Measurements from ENCODE around the gene PRPF38B.
"Not testable (repeated sequence)": the region's sequence is repeated elsewhere in the genome, so short reads cannot be mapped to it uniquely, and the experiment has no call there.

Gene PRPF38B

GRCh38 chr1:108691942-108692723 is at the start of gene PRPF38B:
PRPF38B (plus strand) TSS chr1:108692310; CDS start chr1:108692592, 282 bp downstream.
- H3K4me3 ChIP-seq, result peak within 1 kb of the TSS; percentile 60 to 96 (median 71)
- peak within 1 kb of the TSS; percentile 83 to 100 (median 97) for H3K27ac ChIP-seq

- Histone ChIP-seq H3K27ac (peak overlapping the region in 7 of 21 experiments; percentile 6 to 97 (median 85)), H3K4me3 (no peak overlapping the region)
Measured at GRCh38 chr1:108643492-108644335, 48.4 kb upstream of the PRPF38B start.

- Histone ChIP-seq H3K4me3 (no peak overlapping the region), H3K27ac (peak overlapping the region in 17 of 21 experiments; percentile 26 to 97 (median 76))
Measured at GRCh38 chr1:108644984-108645383, 47.1 kb upstream of the PRPF38B start.

- Histone ChIP-seq H3K4me3 (no peak overlapping the region), H3K27ac (peak overlapping the region in 20 of 21 experiments; percentile 2 to 97 (median 76))
Measured at GRCh38 chr1:108645564-108646184, 46.4 kb upstream of the PRPF38B start.

- no peak overlapping the region for H3K4me3 ChIP-seq
- peak overlapping the region in 20 of 21 experiments; percentile 2 to 97 (median 76) for H3K27ac ChIP-seq
Measured at GRCh38 chr1:108646265-108646647, 45.9 kb upstream of the PRPF38B start.

- H3K27ac ChIP-seq, result peak overlapping the region in 20 of 21 experiments; percentile 45 to 97 (median 76)
- no peak overlapping the region for H3K4me3 ChIP-seq
Measured at GRCh38 chr1:108646648-108647269, 45.4 kb upstream of the PRPF38B start.

GRCh38 chr1:108653431-108654105 is 38.5 kb upstream of the PRPF38B start:
- Histone ChIP-seq H3K4me3 (no peak overlapping the region), H3K27ac (no peak overlapping the region)

- no peak overlapping the region for H3K27ac ChIP-seq
- H3K4me3 ChIP-seq, result no peak overlapping the region
Measured at GRCh38 chr1:108657356-108658080, 34.6 kb upstream of the PRPF38B start.

GRCh38 chr1:108661030-108661609 is 31.0 kb upstream of the PRPF38B start, which contains the start of gene HENMT1:
HENMT1 (minus strand) TSS chr1:108661093; CDS start chr1:108659884, 1,209 bp downstream.
- Histone ChIP-seq H3K27ac (peak within 1 kb of the TSS; percentile 65 to 98 (median 95)), H3K4me3 (peak within 1 kb of the TSS; percentile 45 to 59 (median 54))

- Histone ChIP-seq H3K27ac (no peak overlapping the region), H3K4me3 (no peak overlapping the region)
Measured at GRCh38 chr1:108663074-108663473, 29.0 kb upstream of the PRPF38B start.

GRCh38 chr1:108664481-108664880 is 27.6 kb upstream of the PRPF38B start:
- no peak overlapping the region for H3K27ac ChIP-seq
- no peak overlapping the region for H3K4me3 ChIP-seq

GRCh38 chr1:108665067-108665466 is 27.0 kb upstream of the PRPF38B start:
- H3K27ac ChIP-seq, result no peak overlapping the region
- no peak overlapping the region for H3K4me3 ChIP-seq

- no peak overlapping the region for H3K4me3 ChIP-seq
- H3K27ac ChIP-seq, result no peak overlapping the region
Measured at GRCh38 chr1:108665771-108666170, 26.3 kb upstream of the PRPF38B start.

- H3K4me3 ChIP-seq, H3K27ac ChIP-seq: not testable (repeated sequence)
Measured at GRCh38 chr1:108667422-108667821, 24.7 kb upstream of the PRPF38B start.

GRCh38 chr1:108668777-108669176 is 23.3 kb upstream of the PRPF38B start:
- Histone ChIP-seq H3K27ac (no peak overlapping the region), H3K4me3 (no peak overlapping the region)

- no peak overlapping the region for H3K27ac ChIP-seq
- H3K4me3 ChIP-seq, result no peak overlapping the region
Measured at GRCh38 chr1:108669679-108670078, 22.4 kb upstream of the PRPF38B start.

GRCh38 chr1:108670131-108670773 is 21.9 kb upstream of the PRPF38B start:
- Histone ChIP-seq H3K4me3 (no peak overlapping the region), H3K27ac (no peak overlapping the region)

GRCh38 chr1:108671143-108671542 is 21.0 kb upstream of the PRPF38B start:
- H3K4me3 ChIP-seq, result no peak overlapping the region
- H3K27ac ChIP-seq, result no peak overlapping the region

All from skin epidermis (tissue), 12 donors.